SK-N-SH treated with all-trans-retinoic acid at 6 μM for 48 hours (cell line): Measurements from ENCODE around the gene TIMMDC1.

Source experiments
- ATAC-seq: fragments of 200-7000 bp; cut with Tn5 transposase; 3 replicates; pipeline ENCODE4 v1.9.1; 2020; ENCODE audit warnings: mild to moderate bottlenecking, moderate library complexity
- BACH2 ChIP-seq: fragments of 250-450 bp; sonication (Bioruptor Pico); IDR thresholded peaks from 2 replicates; pipeline ENCODE4 v1.9.0; 2021; ENCODE audit warnings: mild to moderate bottlenecking, borderline replicate concordance
- CSDC2 ChIP-seq: fragments of 250-450 bp; sonication (Bioruptor Pico); IDR thresholded peaks from 2 replicates; pipeline ENCODE4 v1.5.0; 2020; ENCODE audit warnings: mild to moderate bottlenecking, moderate library complexity
- ESRRG ChIP-seq: fragments of 250-450 bp; sonication (Bioruptor Pico); IDR thresholded peaks from 2 replicates; pipeline ENCODE4 v1.6.1; 2021; ENCODE audit warnings: mild to moderate bottlenecking
- GLIS3 ChIP-seq: fragments of 250-450 bp; sonication (Bioruptor Pico); IDR thresholded peaks from 2 replicates; pipeline ENCODE4 v1.5.0; 2020; ENCODE audit warnings: mild to moderate bottlenecking, moderate library complexity
- ISL1 ChIP-seq: fragments of 250-450 bp; sonication (Bioruptor Pico); IDR thresholded peaks from 2 replicates; pipeline ENCODE4 v2.1.2; 2022; ENCODE audit warnings: mild to moderate bottlenecking, moderate library complexity
- OSR1 ChIP-seq: fragments of 250-450 bp; sonication (Bioruptor Pico); IDR thresholded peaks from 2 replicates; pipeline ENCODE4 v1.8.0; 2022; ENCODE audit warnings: moderate library complexity, mild to moderate bottlenecking, inconsistent platforms
- SNAI2 ChIP-seq: fragments of 250-450 bp; sonication (Bioruptor Pico); IDR thresholded peaks from 2 replicates; pipeline ENCODE4 v1.5.0; 2020; ENCODE audit warnings: mild to moderate bottlenecking, moderate library complexity
- TCF4 ChIP-seq: fragments of 250-450 bp; sonication (Bioruptor Pico); IDR thresholded peaks from 2 replicates; pipeline ENCODE4 v1.8.0; 2021; ENCODE audit warnings: mild to moderate bottlenecking, moderate library complexity, borderline replicate concordance
- TOX ChIP-seq: fragments of 250-450 bp; sonication (Bioruptor Pico); IDR thresholded peaks from 2 replicates; pipeline ENCODE4 v1.8.0; 2021; ENCODE audit warnings: mild to moderate bottlenecking, moderate library complexity, borderline replicate concordance
- ZC3H10 ChIP-seq: fragments of 250-450 bp; sonication (Bioruptor Pico); IDR thresholded peaks from 2 replicates; pipeline ENCODE4 v1.5.1; 2021; ENCODE audit warnings: mild to moderate bottlenecking, moderate library complexity
- ZFP3 ChIP-seq: fragments of 250-450 bp; sonication (Bioruptor Pico); IDR thresholded peaks from 2 replicates; pipeline ENCODE4 v1.5.0; 2020; ENCODE audit warnings: mild to moderate bottlenecking, moderate library complexity
- ZFP30 ChIP-seq: fragments of 450-650 bp; formaldehyde crosslinking; IDR thresholded peaks from 2 replicates; pipeline ENCODE4 v1.5.0; 2022; ENCODE audit warnings: mild to moderate bottlenecking, moderate library complexity
- ZNF565 ChIP-seq: fragments of 450-650 bp; formaldehyde crosslinking; conservative IDR thresholded peaks from 2 replicates; pipeline ENCODE4 v1.5.0; 2020; ENCODE audit warnings: low read depth, mild to moderate bottlenecking, moderate library complexity
- ZNF70 ChIP-seq: fragments of 450-650 bp; formaldehyde crosslinking; IDR thresholded peaks from 2 replicates; pipeline ENCODE4 v1.5.0; 2020; ENCODE audit warnings: mild to moderate bottlenecking, moderate library complexity
- ZNF8 ChIP-seq: fragments of 450-650 bp; formaldehyde crosslinking; IDR thresholded peaks from 2 replicates; pipeline ENCODE4 v1.5.0; 2020; ENCODE audit warnings: mild to moderate bottlenecking, moderate library complexity
- TF ChIP-seq, protein P1 (sequence below): fragments of 250-450 bp; sonication (Bioruptor Pico); IDR thresholded peaks from 2 replicates; pipeline ENCODE4 v1.8.0; 2020; ENCODE audit warnings: mild to moderate bottlenecking, moderate library complexity, borderline replicate concordance
- TF ChIP-seq, protein P2 (sequence below): fragments of 250-450 bp; sonication (Bioruptor Pico); IDR thresholded peaks from 2 replicates; pipeline ENCODE4 v1.5.0; 2020; ENCODE audit warnings: mild to moderate bottlenecking, moderate library complexity
- TF ChIP-seq, protein P3 (sequence below): fragments of 250-450 bp; sonication (Bioruptor Pico); IDR thresholded peaks from 2 replicates; pipeline ENCODE4 v1.5.1; 2020; ENCODE audit warnings: low read depth, mild to moderate bottlenecking, moderate library complexity
- TF ChIP-seq, protein P4 (sequence below): fragments of 250-450 bp; sonication (Bioruptor Pico); IDR thresholded peaks from 2 replicates; pipeline ENCODE4 v1.8.0; 2021; ENCODE audit warnings: low read depth, mild to moderate bottlenecking, moderate library complexity, borderline replicate concordance
- TF ChIP-seq, protein P5 (sequence below): fragments of 250-450 bp; sonication (Bioruptor Pico); IDR thresholded peaks from 2 replicates; pipeline ENCODE4 v1.5.1; 2021; ENCODE audit warnings: mild to moderate bottlenecking, moderate library complexity

The TIMMDC1 gene, protein sequence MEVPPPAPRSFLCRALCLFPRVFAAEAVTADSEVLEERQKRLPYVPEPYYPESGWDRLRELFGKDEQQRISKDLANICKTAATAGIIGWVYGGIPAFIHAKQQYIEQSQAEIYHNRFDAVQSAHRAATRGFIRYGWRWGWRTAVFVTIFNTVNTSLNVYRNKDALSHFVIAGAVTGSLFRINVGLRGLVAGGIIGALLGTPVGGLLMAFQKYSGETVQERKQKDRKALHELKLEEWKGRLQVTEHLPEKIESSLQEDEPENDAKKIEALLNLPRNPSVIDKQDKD

DNA sequence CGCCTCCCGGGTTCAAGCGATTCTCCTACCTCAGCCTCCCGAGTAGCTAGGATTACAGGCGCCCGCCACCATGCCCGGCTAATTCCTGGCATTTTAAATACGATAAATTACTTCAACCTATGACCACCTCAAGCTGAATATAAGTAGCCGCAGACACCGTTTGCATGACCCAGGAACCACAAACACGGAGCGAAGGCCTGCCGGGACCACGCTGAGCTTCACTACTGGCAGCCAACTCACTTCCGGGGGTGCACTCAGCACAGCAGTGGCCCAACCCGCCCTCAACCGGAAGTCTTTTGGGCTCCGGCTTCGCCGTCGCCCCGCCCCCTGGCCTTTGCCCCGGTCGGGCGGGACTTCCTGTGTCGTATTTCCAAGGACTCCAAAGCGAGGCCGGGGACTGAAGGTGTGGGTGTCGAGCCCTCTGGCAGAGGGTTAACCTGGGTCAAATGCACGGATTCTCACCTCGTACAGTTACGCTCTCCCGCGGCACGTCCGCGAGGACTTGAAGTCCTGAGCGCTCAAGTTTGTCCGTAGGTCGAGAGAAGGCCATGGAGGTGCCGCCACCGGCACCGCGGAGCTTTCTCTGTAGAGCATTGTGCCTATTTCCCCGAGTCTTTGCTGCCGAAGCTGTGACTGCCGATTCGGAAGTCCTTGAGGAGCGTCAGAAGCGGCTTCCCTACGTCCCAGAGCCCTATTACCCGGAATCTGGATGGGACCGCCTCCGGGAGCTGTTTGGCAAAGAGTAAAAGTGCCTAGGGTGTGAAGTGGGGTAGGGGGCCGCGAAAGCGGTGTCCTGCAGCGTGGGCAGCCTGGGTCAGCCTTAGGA lies at the start of gene TIMMDC1:
Gene TIMMDC1 (plus strand): TSS at position 362 of the 826 bp plus-strand sequence. CDS start 187 bp downstream, at position 549.
- TF ChIP-seq ZFP3, result 0 out of 2 replicates have a peak, but pooled peaks have one; percentile 23
- TF ChIP-seq, protein P1, sequence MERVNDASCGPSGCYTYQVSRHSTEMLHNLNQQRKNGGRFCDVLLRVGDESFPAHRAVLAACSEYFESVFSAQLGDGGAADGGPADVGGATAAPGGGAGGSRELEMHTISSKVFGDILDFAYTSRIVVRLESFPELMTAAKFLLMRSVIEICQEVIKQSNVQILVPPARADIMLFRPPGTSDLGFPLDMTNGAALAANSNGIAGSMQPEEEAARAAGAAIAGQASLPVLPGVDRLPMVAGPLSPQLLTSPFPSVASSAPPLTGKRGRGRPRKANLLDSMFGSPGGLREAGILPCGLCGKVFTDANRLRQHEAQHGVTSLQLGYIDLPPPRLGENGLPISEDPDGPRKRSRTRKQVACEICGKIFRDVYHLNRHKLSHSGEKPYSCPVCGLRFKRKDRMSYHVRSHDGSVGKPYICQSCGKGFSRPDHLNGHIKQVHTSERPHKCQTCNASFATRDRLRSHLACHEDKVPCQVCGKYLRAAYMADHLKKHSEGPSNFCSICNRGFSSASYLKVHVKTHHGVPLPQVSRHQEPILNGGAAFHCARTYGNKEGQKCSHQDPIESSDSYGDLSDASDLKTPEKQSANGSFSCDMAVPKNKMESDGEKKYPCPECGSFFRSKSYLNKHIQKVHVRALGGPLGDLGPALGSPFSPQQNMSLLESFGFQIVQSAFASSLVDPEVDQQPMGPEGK (CRISPR knock-in tag), result peak; percentile 56; the same call in 1 of the 2 replicates
- TF ChIP-seq CSDC2, result no peak
- TF ChIP-seq, all 23 proteins: peak for 2
- ATAC-seq, result peak; percentile 97

DNA sequence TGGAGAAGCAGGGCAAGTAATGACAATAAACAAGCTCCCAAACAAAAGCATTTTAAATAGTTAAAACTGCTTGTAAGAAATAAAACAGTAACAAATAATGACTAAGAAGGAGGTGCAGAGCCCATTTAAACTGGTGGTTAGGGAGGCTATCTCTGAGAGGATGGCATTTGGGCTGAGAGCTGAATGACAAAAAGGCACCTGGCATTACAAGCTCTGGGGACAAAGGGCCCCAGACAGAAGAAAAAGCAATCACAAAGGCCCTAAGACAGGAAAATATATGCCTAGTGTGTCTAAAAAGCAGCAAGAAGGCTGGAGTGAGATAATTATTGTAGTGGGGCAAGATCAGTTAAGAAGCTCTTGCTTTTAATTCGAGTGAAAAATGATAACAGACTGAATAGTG lies 44.5 kb upstream of the TIMMDC1 start:
- TF ChIP-seq ZFP30 (CRISPR knock-in tag), result no peak
- TF ChIP-seq TCF4 (CRISPR knock-in tag), result no peak
- TF ChIP-seq SNAI2 (CRISPR knock-in tag), result no peak
- TF ChIP-seq, protein P2, sequence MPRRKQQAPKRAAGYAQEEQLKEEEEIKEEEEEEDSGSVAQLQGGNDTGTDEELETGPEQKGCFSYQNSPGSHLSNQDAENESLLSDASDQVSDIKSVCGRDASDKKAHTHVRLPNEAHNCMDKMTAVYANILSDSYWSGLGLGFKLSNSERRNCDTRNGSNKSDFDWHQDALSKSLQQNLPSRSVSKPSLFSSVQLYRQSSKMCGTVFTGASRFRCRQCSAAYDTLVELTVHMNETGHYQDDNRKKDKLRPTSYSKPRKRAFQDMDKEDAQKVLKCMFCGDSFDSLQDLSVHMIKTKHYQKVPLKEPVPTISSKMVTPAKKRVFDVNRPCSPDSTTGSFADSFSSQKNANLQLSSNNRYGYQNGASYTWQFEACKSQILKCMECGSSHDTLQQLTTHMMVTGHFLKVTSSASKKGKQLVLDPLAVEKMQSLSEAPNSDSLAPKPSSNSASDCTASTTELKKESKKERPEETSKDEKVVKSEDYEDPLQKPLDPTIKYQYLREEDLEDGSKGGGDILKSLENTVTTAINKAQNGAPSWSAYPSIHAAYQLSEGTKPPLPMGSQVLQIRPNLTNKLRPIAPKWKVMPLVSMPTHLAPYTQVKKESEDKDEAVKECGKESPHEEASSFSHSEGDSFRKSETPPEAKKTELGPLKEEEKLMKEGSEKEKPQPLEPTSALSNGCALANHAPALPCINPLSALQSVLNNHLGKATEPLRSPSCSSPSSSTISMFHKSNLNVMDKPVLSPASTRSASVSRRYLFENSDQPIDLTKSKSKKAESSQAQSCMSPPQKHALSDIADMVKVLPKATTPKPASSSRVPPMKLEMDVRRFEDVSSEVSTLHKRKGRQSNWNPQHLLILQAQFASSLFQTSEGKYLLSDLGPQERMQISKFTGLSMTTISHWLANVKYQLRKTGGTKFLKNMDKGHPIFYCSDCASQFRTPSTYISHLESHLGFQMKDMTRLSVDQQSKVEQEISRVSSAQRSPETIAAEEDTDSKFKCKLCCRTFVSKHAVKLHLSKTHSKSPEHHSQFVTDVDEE, result no peak
- TF ChIP-seq, protein P3, sequence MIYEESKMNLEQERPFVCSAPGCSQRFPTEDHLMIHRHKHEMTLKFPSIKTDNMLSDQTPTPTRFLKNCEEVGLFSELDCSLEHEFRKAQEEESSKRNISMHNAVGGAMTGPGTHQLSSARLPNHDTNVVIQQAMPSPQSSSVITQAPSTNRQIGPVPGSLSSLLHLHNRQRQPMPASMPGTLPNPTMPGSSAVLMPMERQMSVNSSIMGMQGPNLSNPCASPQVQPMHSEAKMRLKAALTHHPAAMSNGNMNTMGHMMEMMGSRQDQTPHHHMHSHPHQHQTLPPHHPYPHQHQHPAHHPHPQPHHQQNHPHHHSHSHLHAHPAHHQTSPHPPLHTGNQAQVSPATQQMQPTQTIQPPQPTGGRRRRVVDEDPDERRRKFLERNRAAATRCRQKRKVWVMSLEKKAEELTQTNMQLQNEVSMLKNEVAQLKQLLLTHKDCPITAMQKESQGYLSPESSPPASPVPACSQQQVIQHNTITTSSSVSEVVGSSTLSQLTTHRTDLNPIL (CRISPR knock-in tag), result no peak
- TF ChIP-seq CSDC2, result no peak
- TF ChIP-seq ZNF565 (CRISPR knock-in tag), result no peak
- no peak for TF ChIP-seq ZC3H10 (CRISPR knock-in tag)
- TF ChIP-seq ZNF8 (CRISPR knock-in tag), result no peak
- TF ChIP-seq, protein P4, sequence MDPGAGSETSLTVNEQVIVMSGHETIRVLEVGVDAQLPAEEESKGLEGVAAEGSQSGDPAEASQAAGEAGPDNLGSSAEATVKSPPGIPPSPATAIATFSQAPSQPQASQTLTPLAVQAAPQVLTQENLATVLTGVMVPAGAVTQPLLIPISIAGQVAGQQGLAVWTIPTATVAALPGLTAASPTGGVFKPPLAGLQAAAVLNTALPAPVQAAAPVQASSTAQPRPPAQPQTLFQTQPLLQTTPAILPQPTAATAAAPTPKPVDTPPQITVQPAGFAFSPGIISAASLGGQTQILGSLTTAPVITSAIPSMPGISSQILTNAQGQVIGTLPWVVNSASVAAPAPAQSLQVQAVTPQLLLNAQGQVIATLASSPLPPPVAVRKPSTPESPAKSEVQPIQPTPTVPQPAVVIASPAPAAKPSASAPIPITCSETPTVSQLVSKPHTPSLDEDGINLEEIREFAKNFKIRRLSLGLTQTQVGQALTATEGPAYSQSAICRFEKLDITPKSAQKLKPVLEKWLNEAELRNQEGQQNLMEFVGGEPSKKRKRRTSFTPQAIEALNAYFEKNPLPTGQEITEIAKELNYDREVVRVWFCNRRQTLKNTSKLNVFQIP (CRISPR knock-in tag), result no peak
- TF ChIP-seq, protein P1 (CRISPR knock-in tag), result no peak
- no peak for TF ChIP-seq ZFP3
- no peak for TF ChIP-seq ZNF70 (CRISPR knock-in tag)
- no peak for TF ChIP-seq TOX (CRISPR knock-in tag)
- no peak for TF ChIP-seq OSR1 (CRISPR knock-in tag)
- TF ChIP-seq ESRRG (CRISPR knock-in tag), result no peak
- no peak for TF ChIP-seq BACH2 (CRISPR knock-in tag)
- TF ChIP-seq, protein P5, sequence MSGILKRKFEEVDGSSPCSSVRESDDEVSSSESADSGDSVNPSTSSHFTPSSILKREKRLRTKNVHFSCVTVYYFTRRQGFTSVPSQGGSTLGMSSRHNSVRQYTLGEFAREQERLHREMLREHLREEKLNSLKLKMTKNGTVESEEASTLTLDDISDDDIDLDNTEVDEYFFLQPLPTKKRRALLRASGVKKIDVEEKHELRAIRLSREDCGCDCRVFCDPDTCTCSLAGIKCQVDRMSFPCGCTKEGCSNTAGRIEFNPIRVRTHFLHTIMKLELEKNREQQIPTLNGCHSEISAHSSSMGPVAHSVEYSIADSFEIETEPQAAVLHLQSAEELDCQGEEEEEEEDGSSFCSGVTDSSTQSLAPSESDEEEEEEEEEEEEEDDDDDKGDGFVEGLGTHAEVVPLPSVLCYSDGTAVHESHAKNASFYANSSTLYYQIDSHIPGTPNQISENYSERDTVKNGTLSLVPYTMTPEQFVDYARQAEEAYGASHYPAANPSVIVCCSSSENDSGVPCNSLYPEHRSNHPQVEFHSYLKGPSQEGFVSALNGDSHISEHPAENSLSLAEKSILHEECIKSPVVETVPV (CRISPR knock-in tag), result no peak
- no peak for TF ChIP-seq ISL1 (CRISPR knock-in tag)
- TF ChIP-seq GLIS3, result no peak
- no peak for ATAC-seq
